ENCODE results near the gene GPSM3.
"Not testable (repeated sequence)": the region's sequence is repeated elsewhere in the genome, so short reads cannot be mapped to it uniquely, and the experiment has no call there.

The GPSM3 gene

GRCh38 chr6:32212076-32212760 is 19.8 kb upstream of the GPSM3 start:
- Histone ChIP-seq H3K4me2 (ENCODE audit: low read length) (no peak overlapping the region), H3K27me3 (ENCODE audit: insufficient read depth, low read length) (no peaks in the 10 kb centered on the region), H3K36me3 (ENCODE audit: insufficient read depth, low read length) (no peaks in the 10 kb centered on the region), H4K20me1 (ENCODE audit: insufficient read depth, low read length) (no peaks in the 10 kb centered on the region), H3K79me2 (ENCODE audit: insufficient read depth, low read length) (no peaks in the 10 kb centered on the region), H3K27ac (ENCODE audit: low read depth, low read length, poor library complexity, severe bottlenecking) (no peak overlapping the region), H3K9me3 (ENCODE audit: low read length) (no peaks in the 10 kb centered on the region), H2AFZ (ENCODE audit: low read length) (no peak overlapping the region), H3K4me3 (ENCODE audit: low read depth, low read length, poor library complexity, severe bottlenecking) (no peak overlapping the region), H3K9ac (ENCODE audit: low read length) (no peak overlapping the region), H3K4me1 (ENCODE audit: insufficient read depth, low read length, severe bottlenecking) (no peaks in the 10 kb centered on the region), H3F3A (ENCODE audit: insufficient read depth, low read length) (no peaks in the 10 kb centered on the region), H3K9me2 (ENCODE audit: low read depth, low read length) (no peaks in the 10 kb centered on the region)
- TF ChIP-seq CTCF (IDR thresholded peaks at IDR 0.05; ENCODE audit: low read length) (no peak), EZH2 (IDR thresholded peaks at IDR 0.05; ENCODE audit: borderline replicate concordance, low read length) (no peak)

- H3K36me3 ChIP-seq (ENCODE audit: insufficient read depth, low read length); H4K20me1 ChIP-seq (ENCODE audit: insufficient read depth, low read length); H3K27me3 ChIP-seq (ENCODE audit: insufficient read depth, low read length); H3K9me3 ChIP-seq (ENCODE audit: low read length); H3F3A ChIP-seq (ENCODE audit: insufficient read depth, low read length); H3K79me2 ChIP-seq (ENCODE audit: insufficient read depth, low read length); H3K9me2 ChIP-seq (ENCODE audit: low read depth, low read length); H3K4me1 ChIP-seq (ENCODE audit: insufficient read depth, low read length, severe bottlenecking); H2AFZ ChIP-seq (ENCODE audit: low read length); H3K9ac ChIP-seq (ENCODE audit: low read length); H3K4me3 ChIP-seq (ENCODE audit: low read depth, low read length, poor library complexity, severe bottlenecking); H3K27ac ChIP-seq (ENCODE audit: low read depth, low read length, poor library complexity, severe bottlenecking); H3K4me2 ChIP-seq (ENCODE audit: low read length): not testable (repeated sequence)
Measured at GRCh38 chr6:32211432-32211831, 19.0 kb upstream of the GPSM3 start.

GRCh38 chr6:32210191-32210601 is 17.8 kb upstream of the GPSM3 start:
- no peak for TF ChIP-seq CTCF (IDR thresholded peaks at IDR 0.05; ENCODE audit: low read length)
- TF ChIP-seq EZH2 (IDR thresholded peaks at IDR 0.05; ENCODE audit: borderline replicate concordance, low read length) = no peak
- Histone ChIP-seq H2AFZ (ENCODE audit: low read length) (no peak overlapping the region), H3K9ac (ENCODE audit: low read length) (no peak overlapping the region)

GRCh38 chr6:32208996-32209395 is 16.6 kb upstream of the GPSM3 start:
- Histone ChIP-seq H3K27me3 (ENCODE audit: insufficient read depth, low read length) (0 out of 2 replicates have a peak, but pooled peaks cover 6% of the 10 kb centered on the region), H3K4me2 (ENCODE audit: low read length) (no peak overlapping the region), H3K79me2 (ENCODE audit: insufficient read depth, low read length) (no peaks in the 10 kb centered on the region), H3K4me1 (ENCODE audit: insufficient read depth, low read length, severe bottlenecking) (no peaks in the 10 kb centered on the region), H2AFZ (ENCODE audit: low read length) (no peak overlapping the region), H4K20me1 (ENCODE audit: insufficient read depth, low read length) (no peaks in the 10 kb centered on the region), H3K36me3 (ENCODE audit: insufficient read depth, low read length) (no peaks in the 10 kb centered on the region), H3K9me3 (ENCODE audit: low read length) (no peaks in the 10 kb centered on the region), H3K27ac (ENCODE audit: low read depth, low read length, poor library complexity, severe bottlenecking) (no peak overlapping the region), H3F3A (ENCODE audit: insufficient read depth, low read length) (no peaks in the 10 kb centered on the region), H3K9ac (ENCODE audit: low read length) (no peak overlapping the region), H3K9me2 (ENCODE audit: low read depth, low read length) (no peaks in the 10 kb centered on the region), H3K4me3 (ENCODE audit: low read depth, low read length, poor library complexity, severe bottlenecking) (no peak overlapping the region)
- no peak for TF ChIP-seq CTCF (IDR thresholded peaks at IDR 0.05; ENCODE audit: low read length)
- no peak for TF ChIP-seq EZH2 (IDR thresholded peaks at IDR 0.05; ENCODE audit: borderline replicate concordance, low read length)

More at GRCh38 chr6:32210191-32210601, 17.8 kb upstream of the GPSM3 start:
- Histone ChIP-seq H3K36me3 (ENCODE audit: insufficient read depth, low read length) (no peaks in the 10 kb centered on the region), H3K27ac (ENCODE audit: low read depth, low read length, poor library complexity, severe bottlenecking) (no peak overlapping the region), H3K9me2 (ENCODE audit: low read depth, low read length) (no peaks in the 10 kb centered on the region), H3K27me3 (ENCODE audit: insufficient read depth, low read length) (0 out of 2 replicates have a peak, but pooled peaks cover 6% of the 10 kb centered on the region), H3K4me2 (ENCODE audit: low read length) (no peak overlapping the region), H4K20me1 (ENCODE audit: insufficient read depth, low read length) (no peaks in the 10 kb centered on the region), H3K4me1 (ENCODE audit: insufficient read depth, low read length, severe bottlenecking) (no peaks in the 10 kb centered on the region), H3K79me2 (ENCODE audit: insufficient read depth, low read length) (no peaks in the 10 kb centered on the region), H3F3A (ENCODE audit: insufficient read depth, low read length) (no peaks in the 10 kb centered on the region), H3K9me3 (ENCODE audit: low read length) (no peaks in the 10 kb centered on the region), H3K4me3 (ENCODE audit: low read depth, low read length, poor library complexity, severe bottlenecking) (no peak overlapping the region)

Data from OCI-LY1 (cell line).